Measurements from ENCODE around the gene DRAP1. TPM values are rescaled to one million over a fixed set of nuclear protein-coding genes. Genes with fewer than 3 reads are reported as not detected.

Gene DRAP1
- total RNA-seq, 2 experiments from 2014 or later: 68.2 to 93.2 TPM

DNA sequence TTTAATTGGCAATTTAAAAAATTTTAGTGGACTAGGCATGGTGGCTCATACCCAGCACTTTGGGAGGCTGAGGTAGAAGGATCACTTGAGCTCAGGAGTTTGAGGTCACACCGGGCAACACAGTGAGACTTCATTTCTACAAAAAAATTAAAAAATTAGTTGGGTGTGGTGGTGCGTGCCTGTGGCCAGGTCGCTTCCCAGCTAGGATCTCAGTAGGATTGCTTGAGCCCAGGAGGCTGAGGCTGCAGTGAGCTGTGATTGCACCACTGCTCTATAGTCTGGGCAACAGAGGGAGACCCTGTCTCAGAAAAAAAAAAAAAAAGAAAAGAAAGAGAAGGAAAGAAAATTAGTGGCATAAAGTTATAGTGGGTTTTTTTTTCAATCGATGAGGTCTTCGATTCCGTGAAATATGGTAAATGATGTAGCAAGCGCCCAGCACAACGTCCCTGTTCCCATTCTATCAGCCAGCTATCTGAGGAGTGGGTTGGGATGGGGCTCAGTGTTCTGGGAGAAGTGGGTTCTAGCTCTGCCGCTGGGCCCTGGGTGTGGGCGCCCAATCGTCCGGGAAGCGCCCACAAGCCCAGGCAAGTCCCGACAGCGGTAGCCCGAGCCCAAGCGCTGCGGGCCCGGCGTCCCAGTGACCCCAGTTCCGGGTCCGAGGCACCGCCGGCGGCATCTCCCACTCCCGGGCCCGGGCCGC is 20.4 kb upstream of the DRAP1 start:
- H3K27ac ChIP-seq (ENCODE audit: low read depth, low read length, poor library complexity, severe bottlenecking): no peak overlapping the region

DNA sequence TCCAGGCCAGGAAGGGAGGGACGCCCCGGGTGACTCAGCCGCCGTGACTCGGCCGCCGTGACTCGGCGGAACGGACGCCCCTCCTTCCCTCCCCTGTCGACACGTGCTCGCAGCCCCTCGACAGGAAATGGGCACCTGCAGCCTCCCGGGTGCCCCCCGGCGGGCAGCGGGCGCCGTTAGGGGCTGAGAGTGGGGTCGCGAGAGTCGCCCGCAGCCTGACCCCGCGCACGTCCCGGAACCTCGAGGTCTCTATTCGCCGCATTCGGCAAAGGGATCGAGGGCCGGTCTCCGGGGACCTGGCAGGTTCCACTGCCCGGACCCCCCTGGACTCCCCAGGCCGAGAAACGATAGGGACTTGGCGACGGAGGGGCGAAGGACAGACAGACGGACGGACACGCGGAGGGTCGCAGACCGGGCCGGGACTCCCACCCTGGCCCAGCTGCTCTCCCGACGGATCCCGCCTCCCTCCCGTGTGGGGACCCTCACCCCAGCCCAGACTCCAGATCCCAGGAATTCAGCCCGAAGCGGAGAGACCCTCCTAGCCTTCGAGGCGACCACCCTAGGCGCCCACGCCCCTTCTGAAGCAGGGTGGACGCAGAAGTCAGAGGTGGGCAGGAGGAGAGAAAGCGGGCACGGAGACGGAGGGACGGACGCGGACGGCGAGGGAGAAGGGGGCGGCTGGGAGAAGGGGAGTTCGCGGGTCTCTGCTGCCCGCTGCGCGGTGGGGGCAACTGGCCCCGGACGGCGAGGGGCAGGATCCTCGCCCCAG is 19.7 kb upstream of the DRAP1 start:
- no peaks in the 10 kb centered on the region for H3K9me3 ChIP-seq (ENCODE audit: low read length)
- H4K20me1 ChIP-seq (ENCODE audit: insufficient read depth, low read length): no peaks in the 10 kb centered on the region
- peak; percentile 19 for DNase-seq (ENCODE audit: low spot score)
- no peak overlapping the region for H2AFZ ChIP-seq (ENCODE audit: low read length)
- intact Hi-C loops (cut with micrococcal nuclease; ENCODE audit: unreplicated experiment): loop anchor here (2.0 kb wide), 1 partner anchor 19 kb away; the partner anchor contains the start of genes C11orf68 and DRAP1
- H3K79me2 ChIP-seq (ENCODE audit: insufficient read depth, low read depth, low read length): no peaks in the 10 kb centered on the region
- ChIA-PET POLR2A (no interaction called here), CTCF (ENCODE audit: unreplicated experiment) (no interaction called here)
- peak overlapping the region; percentile 80 for H3K4me2 ChIP-seq (ENCODE audit: low read length)
- peak overlapping the region; percentile 65 for H3K4me3 ChIP-seq (ENCODE audit: low read depth, low read length, poor library complexity, severe bottlenecking)
- H3K9me2 ChIP-seq (ENCODE audit: insufficient read depth, low read length): no peaks in the 10 kb centered on the region
- H3K36me3 ChIP-seq (ENCODE audit: insufficient read depth, low read length): no peaks in the 10 kb centered on the region
- H3K27ac ChIP-seq (ENCODE audit: low read depth, low read length, poor library complexity, severe bottlenecking): no peak overlapping the region
- H3K4me1 ChIP-seq (ENCODE audit: insufficient read depth, low read length, poor library complexity, severe bottlenecking): peaks cover 20% of the 10 kb centered on the region
- BruUV-seq (replicated peaks): no TSS peak
- TF ChIP-seq, protein P1, sequence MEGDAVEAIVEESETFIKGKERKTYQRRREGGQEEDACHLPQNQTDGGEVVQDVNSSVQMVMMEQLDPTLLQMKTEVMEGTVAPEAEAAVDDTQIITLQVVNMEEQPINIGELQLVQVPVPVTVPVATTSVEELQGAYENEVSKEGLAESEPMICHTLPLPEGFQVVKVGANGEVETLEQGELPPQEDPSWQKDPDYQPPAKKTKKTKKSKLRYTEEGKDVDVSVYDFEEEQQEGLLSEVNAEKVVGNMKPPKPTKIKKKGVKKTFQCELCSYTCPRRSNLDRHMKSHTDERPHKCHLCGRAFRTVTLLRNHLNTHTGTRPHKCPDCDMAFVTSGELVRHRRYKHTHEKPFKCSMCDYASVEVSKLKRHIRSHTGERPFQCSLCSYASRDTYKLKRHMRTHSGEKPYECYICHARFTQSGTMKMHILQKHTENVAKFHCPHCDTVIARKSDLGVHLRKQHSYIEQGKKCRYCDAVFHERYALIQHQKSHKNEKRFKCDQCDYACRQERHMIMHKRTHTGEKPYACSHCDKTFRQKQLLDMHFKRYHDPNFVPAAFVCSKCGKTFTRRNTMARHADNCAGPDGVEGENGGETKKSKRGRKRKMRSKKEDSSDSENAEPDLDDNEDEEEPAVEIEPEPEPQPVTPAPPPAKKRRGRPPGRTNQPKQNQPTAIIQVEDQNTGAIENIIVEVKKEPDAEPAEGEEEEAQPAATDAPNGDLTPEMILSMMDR (conservative IDR thresholded peaks at IDR 0.05; ENCODE audit: low read length): no peak
- TF ChIP-seq EZH2phosphoT487 (IDR thresholded peaks at IDR 0.05; ENCODE audit: borderline replicate concordance, low read depth, low read length): no peak

More for the DNA sequence above, 20.4 kb upstream of the DRAP1 start:
- no peak for TF ChIP-seq EZH2phosphoT487 (IDR thresholded peaks at IDR 0.05; ENCODE audit: borderline replicate concordance, low read depth, low read length)
- TF ChIP-seq, protein P1 (conservative IDR thresholded peaks at IDR 0.05; ENCODE audit: low read length): no peak
- no peaks in the 10 kb centered on the region for H3K9me3 ChIP-seq (ENCODE audit: low read length)
- no peak for DNase-seq (ENCODE audit: low spot score)
- intact Hi-C loops (cut with micrococcal nuclease; ENCODE audit: unreplicated experiment): no loop called here
- no TSS peak for BruUV-seq (replicated peaks)
- H3K36me3 ChIP-seq (ENCODE audit: insufficient read depth, low read length): no peaks in the 10 kb centered on the region
- no peaks in the 10 kb centered on the region for H3K9me2 ChIP-seq (ENCODE audit: insufficient read depth, low read length)
- H4K20me1 ChIP-seq (ENCODE audit: insufficient read depth, low read length): no peaks in the 10 kb centered on the region
- peak overlapping the region; percentile 65 for H3K4me3 ChIP-seq (ENCODE audit: low read depth, low read length, poor library complexity, severe bottlenecking)
- H3K79me2 ChIP-seq (ENCODE audit: insufficient read depth, low read depth, low read length): no peaks in the 10 kb centered on the region
- no peak overlapping the region for H2AFZ ChIP-seq (ENCODE audit: low read length)
- ChIA-PET POLR2A (interaction anchor here (0.5 to 1.0 kb wide), 2 partner anchors 14 to 40 kb away, joined by 3 read pairs; no protein-coding TSS in a partner anchor), CTCF (ENCODE audit: unreplicated experiment) (interaction anchor here (1.5 kb wide), 1 partner anchor 10 kb away, joined by 5 read pairs; the partner anchor contains the start of gene FIBP)
- H3K4me1 ChIP-seq (ENCODE audit: insufficient read depth, low read length, poor library complexity, severe bottlenecking): peaks cover 27% of the 10 kb centered on the region
- H3K4me2 ChIP-seq (ENCODE audit: low read length): peak overlapping the region; percentile 80

Measured in OCI-LY7 (cell line).